ENCODE data around the gene IQSEC1. TPM values are rescaled to one million over a fixed set of nuclear protein-coding genes. Genes with fewer than 3 reads are reported as not detected.

IQSEC1 gene
- total RNA-seq, 4 donors from 2014 or later: 33.6 to 72.0 (median 55.9) TPM

- TF ChIP-seq, protein P1, sequence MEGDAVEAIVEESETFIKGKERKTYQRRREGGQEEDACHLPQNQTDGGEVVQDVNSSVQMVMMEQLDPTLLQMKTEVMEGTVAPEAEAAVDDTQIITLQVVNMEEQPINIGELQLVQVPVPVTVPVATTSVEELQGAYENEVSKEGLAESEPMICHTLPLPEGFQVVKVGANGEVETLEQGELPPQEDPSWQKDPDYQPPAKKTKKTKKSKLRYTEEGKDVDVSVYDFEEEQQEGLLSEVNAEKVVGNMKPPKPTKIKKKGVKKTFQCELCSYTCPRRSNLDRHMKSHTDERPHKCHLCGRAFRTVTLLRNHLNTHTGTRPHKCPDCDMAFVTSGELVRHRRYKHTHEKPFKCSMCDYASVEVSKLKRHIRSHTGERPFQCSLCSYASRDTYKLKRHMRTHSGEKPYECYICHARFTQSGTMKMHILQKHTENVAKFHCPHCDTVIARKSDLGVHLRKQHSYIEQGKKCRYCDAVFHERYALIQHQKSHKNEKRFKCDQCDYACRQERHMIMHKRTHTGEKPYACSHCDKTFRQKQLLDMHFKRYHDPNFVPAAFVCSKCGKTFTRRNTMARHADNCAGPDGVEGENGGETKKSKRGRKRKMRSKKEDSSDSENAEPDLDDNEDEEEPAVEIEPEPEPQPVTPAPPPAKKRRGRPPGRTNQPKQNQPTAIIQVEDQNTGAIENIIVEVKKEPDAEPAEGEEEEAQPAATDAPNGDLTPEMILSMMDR (IDR thresholded peaks at IDR 0.05): no peak
- no peak for ATAC-seq (ENCODE audit: low FRiP score)
- no peak for DNase-seq (ENCODE audit: low spot score)
These were observed 128.8 kb downstream of the IQSEC1 start for GRCh38 chr3:12944413-12944812.

DNA sequence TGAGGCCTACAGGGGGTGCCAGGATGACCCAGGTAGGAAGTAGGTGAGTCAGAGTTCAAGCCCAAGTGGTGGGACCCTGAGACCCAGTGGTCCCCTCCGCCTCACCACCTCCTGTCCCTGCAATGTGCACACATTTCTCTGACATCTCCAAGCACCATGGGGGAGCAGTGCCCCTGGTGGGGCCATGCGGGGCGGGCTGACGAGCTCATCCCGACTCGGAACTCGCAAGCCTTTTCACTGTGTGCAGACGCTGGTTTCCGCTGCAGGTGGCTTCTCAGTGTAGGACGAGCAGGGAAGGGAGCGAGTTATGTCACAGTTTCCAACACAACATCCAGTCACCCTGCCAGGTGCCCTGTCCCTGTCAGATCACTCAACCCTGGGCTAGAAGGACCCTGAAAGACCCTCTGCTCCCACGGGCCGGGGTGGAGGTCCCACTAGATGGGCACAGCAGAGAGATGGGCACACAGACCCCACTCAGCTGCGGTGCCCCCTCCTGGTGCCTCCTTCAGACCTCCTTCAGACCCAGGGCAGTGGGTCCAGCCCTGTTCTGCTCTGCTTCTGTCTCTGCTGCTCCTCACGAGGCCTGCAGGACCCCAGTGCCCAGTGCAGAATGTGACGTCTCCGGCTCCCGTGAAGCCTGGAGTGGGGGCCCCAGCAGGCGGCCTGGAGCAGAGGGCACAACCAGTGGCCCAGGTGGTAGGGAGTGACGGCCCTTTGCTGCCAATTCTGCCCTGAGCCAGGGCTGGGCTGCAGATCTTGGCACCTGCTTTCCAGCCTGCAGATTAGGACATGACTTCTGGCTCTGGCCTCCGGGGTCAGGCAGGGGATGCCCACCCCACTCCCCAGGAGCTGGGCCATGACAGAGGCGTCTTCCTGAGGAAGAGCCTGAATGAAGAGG is 129.9 kb downstream of the IQSEC1 start:
- TF ChIP-seq, protein P1 (IDR thresholded peaks at IDR 0.05): no peak
- no peak for DNase-seq (ENCODE audit: low spot score)
- ATAC-seq (ENCODE audit: low FRiP score): no peak

DNA sequence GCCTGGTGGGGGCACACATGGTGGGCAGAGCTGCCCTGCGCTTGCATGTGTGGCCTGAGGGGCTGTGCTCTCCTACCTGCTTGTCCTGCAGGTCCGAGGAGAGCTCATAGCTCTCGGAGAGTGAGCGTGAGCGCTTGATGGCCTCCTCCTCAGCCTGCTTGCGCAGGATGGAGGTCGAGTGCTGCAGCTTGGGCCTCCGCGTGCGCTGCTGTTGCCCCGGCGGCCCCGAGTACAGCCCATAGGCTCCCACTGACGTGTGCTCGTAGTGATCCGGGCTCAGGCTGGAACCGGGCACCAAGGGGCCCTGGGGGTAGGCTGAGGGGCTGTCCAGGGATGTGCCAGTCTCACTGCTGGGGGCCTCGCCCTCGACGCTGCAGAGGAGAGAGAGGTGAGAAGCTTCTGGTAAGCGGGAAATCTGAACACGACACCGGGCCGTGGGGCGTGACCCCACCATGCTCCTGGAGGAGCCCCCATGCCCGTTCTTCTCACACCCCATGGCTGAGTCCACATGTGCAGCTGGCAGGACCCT is 131.7 kb downstream of the IQSEC1 start:
- TF ChIP-seq, protein P1 (IDR thresholded peaks at IDR 0.05): no peak
- DNase-seq (ENCODE audit: low spot score): no peak
- no peak for ATAC-seq (ENCODE audit: low FRiP score)

DNA sequence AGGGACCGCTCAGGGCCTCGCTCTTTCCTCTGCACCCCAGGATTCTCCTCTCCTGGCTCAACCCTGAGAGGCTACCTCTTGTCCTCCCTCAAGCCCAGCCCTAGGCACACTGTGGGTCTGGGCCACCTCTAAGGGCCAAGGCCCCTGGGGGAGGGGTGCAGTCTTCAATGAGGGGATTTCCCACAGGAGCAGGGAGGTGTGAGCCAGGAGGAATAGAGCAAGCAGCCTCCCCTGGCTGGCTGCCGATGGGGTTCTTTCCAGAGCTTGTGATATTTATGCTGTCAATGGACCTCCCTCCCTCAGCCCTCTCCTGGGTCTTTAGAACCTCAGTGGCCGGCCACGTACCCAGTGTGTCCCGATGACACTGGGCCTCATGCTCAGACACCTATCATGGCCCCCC is 132.4 kb downstream of the IQSEC1 start:
- DNase-seq (ENCODE audit: low spot score): no peak
- TF ChIP-seq, protein P1 (IDR thresholded peaks at IDR 0.05): no peak
- no peak for ATAC-seq (ENCODE audit: low FRiP score)

GRCh38 chr3:12939137-12939536 is 134.1 kb downstream of the IQSEC1 start:
- no peak for DNase-seq (ENCODE audit: low spot score)
- TF ChIP-seq, protein P1 (IDR thresholded peaks at IDR 0.05): no peak
- ATAC-seq (ENCODE audit: low FRiP score): no peak

GRCh38 chr3:12938258-12938711 is 134.9 kb downstream of the IQSEC1 start:
- ATAC-seq (ENCODE audit: low FRiP score) (no peak), DNase-seq (ENCODE audit: low spot score) (no peak)
- TF ChIP-seq, protein P1 (IDR thresholded peaks at IDR 0.05): no peak

All from omental fat pad (tissue), 4 donors.